A549 (cell line): Measurements from ENCODE around the gene INSC. TPM values are rescaled to one million over a fixed set of nuclear protein-coding genes. Genes with fewer than 3 reads are reported as not detected.

Experiments
- ATAC-seq, 2 experiments: fragments of 200-7000 bp in 1 of 2; fragments of >200 bp in 1 of 2; cut with Nextera tagmentation in 1 of 2; cut with Tn5 transposase in 1 of 2; 3 replicates each; pipeline versions ENCODE4 v1.8.0 to v1.9.1; 2018 to 2020; ENCODE audit warnings: mild to moderate bottlenecking in 1 of 2, moderate library complexity in 1 of 2
- CTCF ChIA-PET: fragments of 300-600 bp; sonication (Branson Sonifier 250); formaldehyde crosslinking; extraction: SDS; loops from one replicate; lab custom pipeline; 2021; ENCODE audit warnings: antibody characterized with exemption, inconsistent platforms; lab: Yijun Ruan, JAX
- POLR2A ChIA-PET: fragments of 350-600 bp; formaldehyde crosslinking; extraction: SDS; loops from one replicate; lab custom pipeline; 2021; ENCODE audit warnings: antibody characterized with exemption, inconsistent platforms; lab: Yijun Ruan, JAX
- DNase-seq, 2 experiments: peaks; one replicate each; pipeline versions ENCODE4 v3.0.0 to v3.0.0-alpha.2; 2011 to 2016; ENCODE audit warnings: low read depth in 1 of 2, low spot score in 1 of 2
- FAIRE-seq: peaks from 2 replicates; lab custom pipeline; 2011; peaks lifted over from hg19 to GRCh38; lab: Jason Lieb, UNC
- H3K27ac ChIP-seq, 2 experiments: fragments of >200 bp; sonication (Bioruptor Twin); formaldehyde crosslinking; 3 replicates each; pipeline ENCODE4 v1.5.1; 2016 to 2017
- H3K4me1 ChIP-seq: fragments of >200 bp; sonication (Bioruptor Twin); formaldehyde crosslinking; 3 replicates; pipeline ENCODE4 v1.6.1; 2016
- H3K4me2 ChIP-seq: fragments of >200 bp; sonication (Bioruptor Twin); formaldehyde crosslinking; 3 replicates; pipeline ENCODE4 v1.6.1; 2016
- H3K4me3 ChIP-seq: fragments of >200 bp; sonication (Bioruptor Twin); formaldehyde crosslinking; 3 replicates; pipeline ENCODE4 v1.5.1; 2016
- H3K9me3 ChIP-seq: fragments of >200 bp; sonication (Bioruptor Twin); formaldehyde crosslinking; 3 replicates; pipeline ENCODE4 v1.6.1; 2016
- ATOH8 ChIP-seq: fragments of 250-450 bp; sonication (Bioruptor Pico); IDR thresholded peaks from 2 replicates; pipeline ENCODE4 v1.5.0; 2020; ENCODE audit warnings: low read depth, mild to moderate bottlenecking, moderate library complexity
- CBX2 ChIP-seq: fragments of 200-600 bp; sonication (generic); IDR thresholded peaks from 2 replicates; pipeline ENCODE4 v1.6.1; 2016; ENCODE audit warnings: low read depth, mild to moderate bottlenecking, borderline replicate concordance
- CBX8 ChIP-seq: fragments of 200-600 bp; sonication (generic); IDR thresholded peaks from 2 replicates; pipeline ENCODE4 v1.6.1; 2016
- CEBPB ChIP-seq, 2 experiments: fragments of >200 bp in 1 of 2; sonication (Bioruptor Twin) in 1 of 2; formaldehyde crosslinking in 1 of 2; IDR thresholded peaks; 2 replicates each; pipeline ENCODE4 v1.6.1; 2012 to 2016
- CHD4 ChIP-seq: fragments of 200-600 bp; sonication (generic); IDR thresholded peaks from 2 replicates; pipeline ENCODE4 v1.6.1; 2016; ENCODE audit warnings: antibody characterized with exemption, mild to moderate bottlenecking, borderline replicate concordance
- CTCF ChIP-seq: fragments of >200 bp; sonication (Bioruptor Twin); formaldehyde crosslinking; IDR thresholded peaks from 3 replicates; pipeline ENCODE4 v1.5.1; 2016
- E2F6 ChIP-seq: IDR thresholded peaks from 2 replicates; pipeline ENCODE4 v1.6.1; 2012; ENCODE audit warnings: low read depth, borderline replicate concordance
- EP300 ChIP-seq, 2 experiments: fragments of >200 bp; sonication (Bioruptor Twin); formaldehyde crosslinking; IDR thresholded peaks; 2 replicates in 1 of 2; 3 replicates in 1 of 2; pipeline ENCODE4 v1.6.1; 2016 to 2017
- FOSB ChIP-seq: fragments of 250-450 bp; sonication (Bioruptor Pico); IDR thresholded peaks from 2 replicates; pipeline ENCODE4 v1.5.0; 2020; ENCODE audit warnings: mild to moderate bottlenecking, moderate library complexity
- FOSL2 ChIP-seq, 2 experiments: fragments of 450-650 bp in 1 of 2; fragments of >200 bp in 1 of 2; sonication (Bioruptor Twin) in 1 of 2; formaldehyde crosslinking; IDR thresholded peaks; 2 replicates each; pipeline versions ENCODE4 v1.5.0 to v1.6.1; 2016 to 2020; ENCODE audit warnings: mild to moderate bottlenecking in 1 of 2, moderate library complexity in 1 of 2
- GATA3 ChIP-seq: IDR thresholded peaks from 2 replicates; pipeline ENCODE4 v1.6.1; 2012; ENCODE audit warnings: borderline replicate concordance
- HES2 ChIP-seq: fragments of >200 bp; sonication (Bioruptor Twin); formaldehyde crosslinking; IDR thresholded peaks from 2 replicates; pipeline ENCODE4 v1.6.1; 2016
- KDM5A ChIP-seq: fragments of 200-600 bp; sonication (generic); IDR thresholded peaks from 2 replicates; pipeline ENCODE4 v1.6.1; 2016; ENCODE audit warnings: antibody characterized with exemption, mild to moderate bottlenecking
- MAFK ChIP-seq: fragments of 450-650 bp; IDR thresholded peaks from 2 replicates; pipeline ENCODE4 v1.6.1; 2014; ENCODE audit not compliant: partially characterized antibody
- NFE2L2 ChIP-seq: fragments of 150-350 bp; conservative IDR thresholded peaks from 2 replicates; pipeline ENCODE4 v1.6.1; 2014; ENCODE audit warnings: low read length
- PBX3 ChIP-seq: IDR thresholded peaks from 2 replicates; pipeline ENCODE4 v1.6.1; 2012
- PHF8 ChIP-seq: fragments of 200-600 bp; sonication (generic); IDR thresholded peaks from 2 replicates; pipeline ENCODE4 v1.6.1; 2016; ENCODE audit warnings: low read depth, mild to moderate bottlenecking, antibody characterized with exemption, moderate library complexity, borderline replicate concordance
- POLR2AphosphoS2 ChIP-seq: conservative IDR thresholded peaks from 2 replicates; pipeline ENCODE4 v1.6.1; 2012; ENCODE audit warnings: low read length, improper control_type of control experiment, inconsistent platforms
- RARB ChIP-seq: fragments of 250-450 bp; sonication (Bioruptor Pico); IDR thresholded peaks from 2 replicates; pipeline ENCODE4 v1.8.0; 2021; ENCODE audit warnings: mild to moderate bottlenecking, moderate library complexity
- RFX5 ChIP-seq: fragments of 450-650 bp; IDR thresholded peaks from 2 replicates; pipeline ENCODE4 v1.7.1; 2014; ENCODE audit warnings: antibody characterized with exemption, mild to moderate bottlenecking, moderate library complexity
- USF2 ChIP-seq: fragments of 450-650 bp; IDR thresholded peaks from 2 replicates; pipeline ENCODE4 v1.6.1; 2014; ENCODE audit warnings: antibody characterized with exemption
- ZC3H11A ChIP-seq: fragments of 450-650 bp; IDR thresholded peaks from 2 replicates; pipeline ENCODE4 v1.6.1; 2014; ENCODE audit warnings: antibody characterized with exemption, mild to moderate bottlenecking
- WGBS: methylation state at CpG from one replicate; pipeline ENCODE4 v1.1.6; 2017; ENCODE audit errors: missing lambda C conversion rate; 5-methylcytosine and 5-hydroxymethylcytosine counted together
- polyA plus RNA-seq, 4 experiments: library from polyadenylated mRNA; depleted of rRNA in 3 of 4; stranded (reverse); fragments of >200 nt; fragmentation: RNase III in 1 of 4; extraction: RNeasy Plus Mini Kit Qiagen cat#74134 plus additional on column Dnase treatment in 1 of 4; gene quantifications; 2 replicates in 3 of 4; 3 replicates in 1 of 4; pipeline ENCODE4 v1.2.3, GENCODE V29; 2011 to 2017

INSC gene
- polyA plus RNA-seq, 2 of the 4 experiments (the other 2 are of a cell fraction) = not detected

- Histone ChIP-seq H3K4me1 (no peaks in the 10 kb centered on the region), H3K9me3 (no peaks in the 10 kb centered on the region), H3K4me3 (no peak overlapping the region), H3K27ac (no peak overlapping the region), H3K4me2 (no peak overlapping the region)
- no peak for ATAC-seq
- 22% methylated on average over 4 of the region's 4 CpGs for whole genome bisulfite sequencing
- ChIA-PET CTCF (interaction anchor here (1.4 kb wide), 1 partner anchor 14 kb away, joined by 3 read pairs; no protein-coding TSS in a partner anchor), POLR2A (no interaction called here)
- no peak for DNase-seq
- FAIRE-seq = no peak
- TF ChIP-seq FOSB (no peak), CHD4 (no peak), PHF8 (no peak), E2F6 (no peak), CTCF (no peak), CEBPB (IDR thresholded peaks at IDR 0.05) (no peak), HES2 (no peak), CBX2 (no peak), KDM5A (no peak), PBX3 (no peak), ZC3H11A (no peak), ATOH8 (no peak), MAFK (no peak), EP300 (IDR thresholded peaks at IDR 0.05) (no peak)
Measured at GRCh38 chr11:15148169-15148568, 33.4 kb downstream of the INSC start.

GRCh38 chr11:15149050-15149449 is 34.3 kb downstream of the INSC start:
- WGBS = 26% methylated on average over 6 of the region's 10 CpGs
- no peak for ATAC-seq
- POLR2A ChIA-PET = no interaction called here

GRCh38 chr11:15150507-15150906 is 35.8 kb downstream of the INSC start:
- DNase-seq (no peak), FAIRE-seq (no peak), ATAC-seq (no peak)
- ChIA-PET POLR2A (no interaction called here), CTCF (interaction anchor here (1.6 to 1.8 kb wide), 2 partner anchors 10 to 50 kb away, joined by 5 to 6 read pairs; no protein-coding TSS in a partner anchor)
- H3K27ac ChIP-seq = no peak overlapping the region
- H3K4me3 ChIP-seq = no peak overlapping the region
- H3K4me2 ChIP-seq = no peak overlapping the region
- no peaks in the 10 kb centered on the region for H3K4me1 ChIP-seq
- H3K9me3 ChIP-seq = no peaks in the 10 kb centered on the region
- 5% methylated on average over 1 of the region's 1 CpG for WGBS
- TF ChIP-seq GATA3 (no peak), RFX5 (no peak), NFE2L2 (no peak), CBX8 (no peak), FOSB (no peak), POLR2AphosphoS2 (no peak), E2F6 (no peak), RARB (CRISPR knock-in tag) (no peak), USF2 (no peak), FOSL2 (IDR thresholded peaks at IDR 0.05) (no peak), FOSL2 (CRISPR knock-in tag; IDR thresholded peaks at IDR 0.05) (no peak)

More at GRCh38 chr11:15149050-15149449, 34.3 kb downstream of the INSC start:
- H3K4me1 ChIP-seq = no peaks in the 10 kb centered on the region
- CTCF ChIA-PET = interaction anchor here (1.1 kb wide), 1 partner anchor 76 kb away, joined by 4 read pairs; the partner anchor contains the start of gene CALCB
- DNase-seq (no peak), FAIRE-seq (no peak)
- no peak overlapping the region for H3K27ac ChIP-seq
- no peak overlapping the region for H3K4me3 ChIP-seq
- H3K9me3 ChIP-seq = no peaks in the 10 kb centered on the region
- TF ChIP-seq ATOH8 = no peak
- TF ChIP-seq PHF8 = no peak
- no peak for TF ChIP-seq MAFK
- no peak overlapping the region for H3K4me2 ChIP-seq
